ENCODE measurements around the gene DHRS2.

The DHRS2 gene

GRCh38 chr14:23653051-23653450 is 16.9 kb downstream of the DHRS2 start:
- H3K36me3 ChIP-seq = no peaks in the 10 kb centered on the region
- DNase-seq = no peak
- no peak for TF ChIP-seq CTCF (IDR thresholded peaks at IDR 0.05; ENCODE audit: low read depth, low read length)
- H3K27me3 ChIP-seq (ENCODE audit: insufficient read depth, low read depth, severe bottlenecking) = no peaks in the 10 kb centered on the region
- H3K9me3 ChIP-seq (ENCODE audit: severe bottlenecking) = no peaks in the 10 kb centered on the region
- H3K4me3 ChIP-seq (ENCODE audit: low read depth, low read length) = no peak overlapping the region
- H3K27ac ChIP-seq = no peak overlapping the region

- no peak overlapping the region for H3K4me3 ChIP-seq (ENCODE audit: low read depth, low read length)
- H3K27me3 ChIP-seq (ENCODE audit: insufficient read depth, low read depth, severe bottlenecking) = no peaks in the 10 kb centered on the region
- no peak overlapping the region for H3K27ac ChIP-seq
- DNase-seq = no peak
- TF ChIP-seq CTCF (IDR thresholded peaks at IDR 0.05; ENCODE audit: low read depth, low read length) = no peak
- no peaks in the 10 kb centered on the region for H3K9me3 ChIP-seq (ENCODE audit: severe bottlenecking)
- H3K36me3 ChIP-seq = no peaks in the 10 kb centered on the region
These were observed 18.1 kb downstream of the DHRS2 start for GRCh38 chr14:23654231-23654630.

GRCh38 chr14:23657959-23658470 is 21.9 kb downstream of the DHRS2 start:
- Histone ChIP-seq H3K4me3 (ENCODE audit: low read depth, low read length) (no peak overlapping the region), H3K27me3 (ENCODE audit: insufficient read depth, low read depth, severe bottlenecking) (no peaks in the 10 kb centered on the region), H3K9me3 (ENCODE audit: severe bottlenecking) (no peaks in the 10 kb centered on the region), H3K27ac (no peak overlapping the region), H3K36me3 (no peaks in the 10 kb centered on the region)
- no peak for DNase-seq
- no peak for TF ChIP-seq CTCF (IDR thresholded peaks at IDR 0.05; ENCODE audit: low read depth, low read length)

- TF ChIP-seq CTCF (IDR thresholded peaks at IDR 0.05; ENCODE audit: low read depth, low read length) = no peak
These were observed 24.4 kb downstream of the DHRS2 start for GRCh38 chr14:23660290-23661226.

GRCh38 chr14:23661542-23661941 is 25.4 kb downstream of the DHRS2 start:
- no peak for DNase-seq
- Histone ChIP-seq H3K36me3 (no peaks in the 10 kb centered on the region), H3K4me3 (ENCODE audit: low read depth, low read length) (no peak overlapping the region), H3K9me3 (ENCODE audit: severe bottlenecking) (no peaks in the 10 kb centered on the region), H3K27me3 (ENCODE audit: insufficient read depth, low read depth, severe bottlenecking) (no peaks in the 10 kb centered on the region), H3K27ac (no peak overlapping the region)
- TF ChIP-seq CTCF (IDR thresholded peaks at IDR 0.05; ENCODE audit: low read depth, low read length) = no peak

More at GRCh38 chr14:23660290-23661226, 24.4 kb downstream of the DHRS2 start:
- H3K4me3 ChIP-seq (ENCODE audit: low read depth, low read length) = no peak overlapping the region
- DNase-seq = no peak
- no peaks in the 10 kb centered on the region for H3K9me3 ChIP-seq (ENCODE audit: severe bottlenecking)
- no peak overlapping the region for H3K27ac ChIP-seq
- H3K27me3 ChIP-seq (ENCODE audit: insufficient read depth, low read depth, severe bottlenecking) = no peaks in the 10 kb centered on the region
- H3K36me3 ChIP-seq = no peaks in the 10 kb centered on the region
